C4-2B (cell line): ENCODE data around the gene ADD1.

ENCODE experiments used
- ZFX ChIP-seq: fragments of 450-650 bp; IDR thresholded peaks from 2 replicates; pipeline ENCODE4 v1.6.1; 2017
- TF ChIP-seq, protein P1 (sequence below): fragments of 450-650 bp; conservative IDR thresholded peaks from 2 replicates; pipeline ENCODE4 v1.5.1; 2017; ENCODE audit warnings: mild to moderate bottlenecking

DNA sequence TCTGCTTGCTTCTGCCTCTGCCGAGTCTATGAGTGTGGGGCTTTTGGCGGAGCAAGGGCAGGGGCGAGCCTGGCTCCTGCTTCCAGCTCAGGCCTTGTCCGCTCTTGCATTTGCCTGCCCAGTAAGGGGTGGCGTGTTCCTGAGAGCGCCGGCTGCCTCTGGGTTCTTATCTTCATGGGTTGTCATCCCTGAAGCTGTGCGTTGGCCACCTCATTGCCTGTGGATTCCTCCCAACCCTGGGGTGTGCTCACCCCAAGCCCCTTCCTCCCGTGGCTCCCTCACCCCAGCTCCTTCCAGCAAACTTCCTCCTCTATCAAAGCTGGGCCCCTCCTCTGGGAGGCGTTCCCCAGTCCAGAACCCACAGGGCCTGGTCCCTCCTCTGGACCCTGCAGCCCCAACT, 33.3 kb upstream of the ADD1 start:
- TF ChIP-seq, protein P1, sequence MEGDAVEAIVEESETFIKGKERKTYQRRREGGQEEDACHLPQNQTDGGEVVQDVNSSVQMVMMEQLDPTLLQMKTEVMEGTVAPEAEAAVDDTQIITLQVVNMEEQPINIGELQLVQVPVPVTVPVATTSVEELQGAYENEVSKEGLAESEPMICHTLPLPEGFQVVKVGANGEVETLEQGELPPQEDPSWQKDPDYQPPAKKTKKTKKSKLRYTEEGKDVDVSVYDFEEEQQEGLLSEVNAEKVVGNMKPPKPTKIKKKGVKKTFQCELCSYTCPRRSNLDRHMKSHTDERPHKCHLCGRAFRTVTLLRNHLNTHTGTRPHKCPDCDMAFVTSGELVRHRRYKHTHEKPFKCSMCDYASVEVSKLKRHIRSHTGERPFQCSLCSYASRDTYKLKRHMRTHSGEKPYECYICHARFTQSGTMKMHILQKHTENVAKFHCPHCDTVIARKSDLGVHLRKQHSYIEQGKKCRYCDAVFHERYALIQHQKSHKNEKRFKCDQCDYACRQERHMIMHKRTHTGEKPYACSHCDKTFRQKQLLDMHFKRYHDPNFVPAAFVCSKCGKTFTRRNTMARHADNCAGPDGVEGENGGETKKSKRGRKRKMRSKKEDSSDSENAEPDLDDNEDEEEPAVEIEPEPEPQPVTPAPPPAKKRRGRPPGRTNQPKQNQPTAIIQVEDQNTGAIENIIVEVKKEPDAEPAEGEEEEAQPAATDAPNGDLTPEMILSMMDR = no peak
- no peak for TF ChIP-seq ZFX
